Stimulated activated CD8-positive, alpha-beta memory T cell treated with anti-CD3 and anti-CD28 coated beads, Interleukin-15, amount 100 ng/mL, for 4 hours (primary cell): ENCODE measurements around the gene IL6.
"Not testable (repeated sequence)": the region's sequence is repeated elsewhere in the genome, so short reads cannot be mapped to it uniquely, and the experiment has no call there.

Experiments used
- DNase-seq, 2 donors: peaks; one replicate each; pipeline ENCODE4 v3.0.0-alpha.2; 2020; ENCODE audit warnings: low read depth in 2 of 2

Gene IL6

DNA sequence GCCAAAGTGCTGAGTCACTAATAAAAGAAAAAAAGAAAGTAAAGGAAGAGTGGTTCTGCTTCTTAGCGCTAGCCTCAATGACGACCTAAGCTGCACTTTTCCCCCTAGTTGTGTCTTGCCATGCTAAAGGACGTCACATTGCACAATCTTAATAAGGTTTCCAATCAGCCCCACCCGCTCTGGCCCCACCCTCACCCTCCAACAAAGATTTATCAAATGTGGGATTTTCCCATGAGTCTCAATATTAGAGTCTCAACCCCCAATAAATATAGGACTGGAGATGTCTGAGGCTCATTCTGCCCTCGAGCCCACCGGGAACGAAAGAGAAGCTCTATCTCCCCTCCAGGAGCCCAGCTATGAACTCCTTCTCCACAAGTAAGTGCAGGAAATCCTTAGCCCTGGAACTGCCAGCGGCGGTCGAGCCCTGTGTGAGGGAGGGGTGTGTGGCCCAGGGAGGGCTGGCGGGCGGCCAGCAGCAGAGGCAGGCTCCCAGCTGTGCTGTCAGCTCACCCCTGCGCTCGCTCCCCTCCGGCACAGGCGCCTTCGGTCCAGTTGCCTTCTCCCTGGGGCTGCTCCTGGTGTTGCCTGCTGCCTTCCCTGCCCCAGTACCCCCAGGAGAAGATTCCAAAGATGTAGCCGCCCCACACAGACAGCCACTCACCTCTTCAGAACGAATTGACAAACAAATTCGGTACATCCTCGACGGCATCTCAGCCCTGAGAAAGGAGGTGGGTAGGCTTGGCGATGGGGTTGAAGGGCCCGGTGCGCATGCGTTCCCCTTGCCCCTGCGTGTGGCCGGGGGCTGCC is at the start of gene IL6:
Gene IL6 (plus strand): TSS at position 294 of the 807 bp plus-strand sequence. CDS start 63 bp downstream, at position 357.
- DNase-seq, result no peak

GRCh38 chr7:22677263-22677662 is 49.7 kb upstream of the IL6 start:
- not testable (repeated sequence) for DNase-seq

GRCh38 chr7:22677680-22678079 is 49.3 kb upstream of the IL6 start:
- DNase-seq, result no peak

- no peak for DNase-seq
These were observed 46.5 kb upstream of the IL6 start for GRCh38 chr7:22680482-22680911.

DNA sequence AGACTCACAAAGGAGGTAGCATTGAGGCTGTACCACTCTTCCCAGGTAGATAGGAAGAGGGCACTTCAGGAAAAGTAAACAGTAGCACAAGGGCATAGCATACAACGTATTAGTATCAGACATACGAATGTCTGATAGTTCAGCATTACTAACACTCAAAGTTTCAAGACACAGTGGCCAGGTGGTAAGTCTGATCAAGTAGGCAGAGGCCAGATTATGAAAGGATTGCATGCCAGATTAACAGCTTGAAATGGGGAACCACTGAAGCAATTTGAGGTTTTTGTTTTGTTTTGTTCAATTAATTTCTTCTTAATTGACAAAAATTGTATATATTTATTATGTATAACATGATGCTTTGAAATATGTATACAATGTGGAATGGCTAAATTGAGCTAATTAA is 45.7 kb upstream of the IL6 start:
- DNase-seq, result no peak

DNA sequence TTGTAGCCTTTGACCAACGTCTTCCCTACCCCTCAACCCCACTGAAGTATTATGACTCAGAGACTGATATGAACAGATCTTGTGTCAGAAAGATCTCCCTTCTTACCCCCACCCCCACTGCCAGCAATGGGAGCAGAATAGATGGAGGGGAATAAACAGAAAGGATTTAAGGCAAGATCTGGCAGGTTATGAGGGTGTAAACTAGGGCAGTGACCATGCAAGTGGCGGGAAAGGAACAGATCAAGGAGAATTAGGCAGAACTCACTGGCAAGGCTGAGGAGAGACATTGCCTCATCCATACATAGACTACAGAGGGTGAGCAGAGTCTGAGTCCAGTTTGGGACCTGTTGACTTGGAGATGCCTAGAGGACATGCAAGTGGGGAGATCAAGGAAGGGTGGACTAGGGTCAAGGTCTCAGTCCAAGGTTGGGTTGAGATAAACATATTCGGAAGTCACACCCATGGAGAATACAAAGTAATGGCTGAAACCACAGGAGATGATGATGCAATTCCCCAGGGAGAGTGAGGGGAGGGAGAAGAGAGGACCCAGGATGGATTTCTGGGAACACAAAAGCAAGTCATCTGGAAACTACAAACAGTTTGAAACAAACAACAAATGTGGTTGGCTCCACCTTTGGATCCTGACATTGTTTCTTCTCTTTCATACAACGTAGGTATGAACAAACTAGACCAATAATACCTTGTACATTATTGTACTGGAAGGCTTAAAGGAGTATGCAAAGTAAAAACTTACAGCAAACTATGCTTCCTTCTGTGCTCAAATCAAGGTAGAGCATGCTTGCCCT is 44.9 kb upstream of the IL6 start:
- no peak for DNase-seq

DNA sequence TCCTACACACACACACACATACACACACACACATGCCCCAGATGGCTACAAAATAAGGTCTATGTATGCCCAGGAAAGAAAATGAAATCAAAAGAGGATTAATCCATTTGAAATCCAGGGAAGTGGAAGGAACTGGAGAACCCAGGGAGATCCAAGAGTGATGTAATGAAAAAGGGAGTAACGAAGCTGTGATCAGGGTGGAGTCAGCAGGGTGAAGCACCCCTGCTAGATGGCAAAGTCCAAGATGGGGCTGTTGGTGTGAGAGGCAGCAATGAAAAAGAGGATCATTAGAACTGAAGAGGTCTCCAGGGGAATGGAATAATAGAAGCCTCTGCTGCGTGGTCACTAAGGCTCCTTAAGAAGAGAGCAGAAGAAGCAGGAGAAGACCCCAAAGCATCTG is 43.6 kb upstream of the IL6 start:
- no peak for DNase-seq

GRCh38 chr7:22686620-22687019 is 40.4 kb upstream of the IL6 start:
- no peak for DNase-seq

- DNase-seq, result no peak
These were observed 38.9 kb upstream of the IL6 start for GRCh38 chr7:22688084-22688483.

DNA sequence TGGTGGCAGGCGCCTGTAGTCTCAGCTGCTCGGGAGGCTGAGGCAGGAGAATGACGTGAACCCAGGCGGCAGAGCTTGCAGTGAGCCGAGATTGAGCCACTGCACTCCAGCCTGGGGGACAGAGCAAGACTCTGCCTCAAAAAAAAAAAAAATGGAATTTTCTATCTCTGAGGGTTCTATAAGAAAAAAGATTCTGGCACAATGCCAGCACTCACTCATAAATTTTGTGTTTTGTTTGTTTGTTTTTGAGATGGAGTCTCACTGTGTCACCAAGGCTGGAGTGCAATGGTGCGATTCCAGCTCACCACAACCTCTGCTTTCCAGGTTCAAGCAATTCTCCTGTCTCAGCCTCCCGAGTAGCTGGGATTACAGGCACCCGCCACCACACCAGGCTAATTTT is 38.1 kb upstream of the IL6 start:
- not testable (repeated sequence) for DNase-seq

- no peak for DNase-seq
These were observed 32.3 kb upstream of the IL6 start for GRCh38 chr7:22694597-22695207.

GRCh38 chr7:22695476-22696132 is 31.4 kb upstream of the IL6 start:
- no peak for DNase-seq

GRCh38 chr7:22696541-22697228 is 30.3 kb upstream of the IL6 start:
- DNase-seq, result no peak

DNA sequence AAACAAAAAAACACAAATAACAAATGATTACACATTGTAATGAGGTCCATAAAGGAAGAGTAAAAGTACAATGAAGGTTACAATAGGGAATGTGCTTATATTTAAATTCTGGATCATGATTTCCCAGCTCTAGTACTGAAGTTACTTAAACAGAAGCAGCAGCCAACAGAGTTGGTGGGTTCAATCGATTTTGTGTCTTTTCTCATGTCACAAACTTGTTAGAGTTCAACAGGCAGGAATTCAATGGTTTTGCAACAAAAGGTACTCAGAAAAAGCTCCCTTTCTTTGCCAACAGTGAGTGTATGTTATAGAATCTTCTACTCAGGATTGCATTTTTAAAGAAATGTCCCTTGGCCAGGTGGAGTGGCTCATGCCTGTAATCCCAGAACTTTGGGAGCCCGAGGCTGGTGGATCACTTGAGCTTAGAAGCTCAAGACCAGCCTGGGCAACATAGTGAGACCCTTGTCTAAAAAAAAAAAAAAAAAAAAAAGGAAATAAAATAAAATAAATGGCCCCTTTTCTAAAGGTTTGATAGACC is 29.6 kb upstream of the IL6 start:
- DNase-seq, result no peak

GRCh38 chr7:22697876-22698606 is 29.0 kb upstream of the IL6 start:
- no peak for DNase-seq

GRCh38 chr7:22698767-22699166 is 28.2 kb upstream of the IL6 start:
- DNase-seq, result no peak

GRCh38 chr7:22700559-22701002 is 26.4 kb upstream of the IL6 start:
- no peak for DNase-seq

GRCh38 chr7:22702516-22702915 is 24.5 kb upstream of the IL6 start:
- DNase-seq, result no peak

DNA sequence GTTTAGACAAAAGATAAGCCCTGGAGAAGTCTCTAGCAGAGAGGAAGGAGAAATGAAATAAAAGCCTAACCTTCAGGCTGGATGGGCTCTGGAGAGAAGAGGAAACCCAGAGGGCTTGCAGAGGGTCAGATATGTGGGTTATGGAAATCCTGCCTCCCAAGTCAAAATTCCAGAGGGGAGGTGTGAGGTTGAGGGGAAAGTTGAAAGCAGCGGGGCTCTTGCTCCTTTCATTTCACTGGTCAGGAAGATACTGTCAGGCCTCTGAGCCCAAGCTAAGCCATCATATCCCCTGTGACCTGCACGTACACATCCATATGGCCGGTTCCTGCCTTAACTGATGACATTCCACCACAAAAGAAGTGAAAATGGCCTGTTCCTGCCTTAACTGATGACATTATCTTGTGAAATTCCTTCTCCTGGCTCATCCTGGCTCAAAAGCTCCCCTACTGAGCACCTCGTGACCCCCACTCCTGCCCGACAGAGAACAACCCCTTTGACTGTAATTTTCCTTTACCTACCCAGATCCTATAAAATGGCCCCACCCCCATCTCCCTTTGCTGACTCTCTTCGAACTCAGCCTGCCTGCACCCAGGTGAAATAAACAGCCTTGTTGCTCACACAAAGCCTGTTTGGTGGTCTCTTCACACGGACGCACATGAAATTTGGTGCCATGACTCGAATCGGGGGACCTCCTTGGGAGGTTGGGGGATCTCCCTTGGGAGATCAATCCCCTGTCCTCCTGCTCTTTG is 23.7 kb upstream of the IL6 start:
- DNase-seq, result not testable (repeated sequence)
